ENCODE data around the gene MLST8.
A peak's percentile ranks its signal among the peaks of the same experiment; 100 is the strongest.
"Not testable (repeated sequence)": the region's sequence is repeated elsewhere in the genome, so short reads cannot be mapped to it uniquely, and the experiment has no call there.

The MLST8 gene

DNA sequence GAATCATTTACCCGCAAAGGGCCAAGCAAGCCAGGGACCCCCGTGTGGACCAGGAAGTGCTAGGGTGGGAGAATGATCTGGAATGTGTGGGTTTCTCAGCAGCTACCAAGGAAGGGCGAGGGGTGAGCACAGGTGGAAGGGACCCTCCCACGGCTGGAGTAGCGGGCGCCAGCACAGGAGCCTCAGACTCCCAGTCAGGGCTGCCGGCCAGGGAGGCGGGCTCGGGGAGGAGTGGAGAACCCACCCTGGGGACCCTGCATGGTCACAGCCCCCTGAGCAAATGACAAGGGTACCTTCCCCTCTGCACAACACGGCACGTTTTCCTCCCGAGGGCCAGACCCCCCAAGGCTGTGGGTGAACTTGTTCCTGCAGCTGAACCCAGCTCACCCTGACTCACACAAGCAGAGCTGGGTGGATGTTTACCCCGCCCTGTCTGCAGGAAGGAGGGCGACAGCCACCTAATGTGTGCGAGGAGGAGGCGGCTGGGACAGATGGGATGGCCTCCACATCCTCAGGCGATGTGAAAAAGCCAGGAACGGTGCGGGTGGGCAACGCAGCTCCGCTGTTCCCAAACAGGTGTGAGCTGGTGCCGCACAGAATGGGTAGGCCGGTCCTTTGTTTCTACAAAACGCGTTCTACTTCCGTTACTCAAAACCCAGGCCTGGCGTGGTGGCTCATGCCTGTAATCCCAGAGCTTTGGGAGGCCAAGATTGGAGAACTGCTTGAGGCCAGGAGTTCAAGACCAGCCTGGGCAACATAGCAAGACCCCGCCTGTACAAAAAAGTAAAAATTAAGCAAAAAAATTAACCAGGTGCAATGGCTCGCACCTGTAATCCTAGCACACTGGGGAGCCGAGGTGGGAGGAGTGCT is 39.9 kb downstream of the MLST8 start:
- DNase-seq (ENCODE audit: low read depth, low spot score) = no peak

DNA sequence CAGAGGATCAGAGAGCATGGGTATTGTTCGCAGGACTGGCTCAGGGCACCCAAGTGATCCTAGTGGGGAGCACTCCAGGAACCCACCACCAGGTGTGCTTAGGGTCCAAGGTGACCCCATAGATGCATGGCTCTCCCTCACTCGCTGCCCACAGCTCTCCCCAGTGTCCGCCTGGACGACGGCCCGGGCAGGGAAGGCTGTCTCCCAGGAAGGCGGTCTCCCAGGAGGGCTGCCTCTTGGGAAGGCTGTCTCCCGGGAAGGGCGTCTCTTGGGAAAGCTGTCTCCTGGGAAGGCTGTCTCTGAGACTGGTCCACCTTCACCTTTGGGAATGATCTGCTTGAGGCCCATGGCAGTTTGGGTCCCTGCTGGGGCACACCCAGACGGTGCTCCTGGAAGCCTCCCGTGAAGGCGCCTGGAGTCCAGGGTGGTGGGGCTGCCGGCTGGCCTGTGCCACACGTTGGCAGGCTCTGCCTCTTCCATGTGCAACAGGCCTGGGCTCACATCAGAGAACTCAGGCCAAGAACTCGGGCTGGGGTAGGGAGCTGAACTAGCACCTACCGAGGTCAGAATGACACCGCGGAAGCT is 41.1 kb downstream of the MLST8 start:
- DNase-seq (ENCODE audit: low read depth, low spot score) = no peak

DNA sequence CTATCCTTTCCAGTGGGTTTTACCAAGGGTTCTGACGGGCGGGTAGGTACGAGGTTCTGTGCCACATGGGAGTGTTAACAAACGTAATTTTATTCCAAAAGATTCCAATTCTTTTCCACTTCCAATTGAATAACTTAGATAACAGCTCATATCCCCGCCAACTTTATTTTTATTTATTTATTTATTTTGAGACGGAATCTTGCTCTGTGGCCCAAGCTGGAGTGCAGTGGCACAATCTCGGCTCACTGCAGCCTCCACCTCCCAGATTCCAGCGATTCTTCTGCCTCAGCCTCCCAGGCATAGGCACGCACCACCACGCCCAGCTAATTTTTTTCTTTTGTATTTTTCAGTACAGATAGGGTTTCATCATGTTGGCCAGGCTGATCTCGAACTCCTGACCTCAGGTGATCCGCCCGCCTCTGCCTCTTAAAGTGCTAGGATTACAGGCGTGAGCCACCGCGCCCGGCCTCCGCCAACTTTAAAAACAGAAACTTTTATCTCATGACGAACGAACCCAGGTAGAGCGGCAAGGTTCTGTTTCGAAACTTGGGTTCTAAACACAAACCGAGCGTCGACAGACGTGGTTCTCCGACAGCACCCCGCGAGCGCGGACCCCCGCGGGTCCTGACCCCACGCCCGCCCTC is 45.5 kb downstream of the MLST8 start:
- no peak for DNase-seq (ENCODE audit: low read depth, low spot score)

DNA sequence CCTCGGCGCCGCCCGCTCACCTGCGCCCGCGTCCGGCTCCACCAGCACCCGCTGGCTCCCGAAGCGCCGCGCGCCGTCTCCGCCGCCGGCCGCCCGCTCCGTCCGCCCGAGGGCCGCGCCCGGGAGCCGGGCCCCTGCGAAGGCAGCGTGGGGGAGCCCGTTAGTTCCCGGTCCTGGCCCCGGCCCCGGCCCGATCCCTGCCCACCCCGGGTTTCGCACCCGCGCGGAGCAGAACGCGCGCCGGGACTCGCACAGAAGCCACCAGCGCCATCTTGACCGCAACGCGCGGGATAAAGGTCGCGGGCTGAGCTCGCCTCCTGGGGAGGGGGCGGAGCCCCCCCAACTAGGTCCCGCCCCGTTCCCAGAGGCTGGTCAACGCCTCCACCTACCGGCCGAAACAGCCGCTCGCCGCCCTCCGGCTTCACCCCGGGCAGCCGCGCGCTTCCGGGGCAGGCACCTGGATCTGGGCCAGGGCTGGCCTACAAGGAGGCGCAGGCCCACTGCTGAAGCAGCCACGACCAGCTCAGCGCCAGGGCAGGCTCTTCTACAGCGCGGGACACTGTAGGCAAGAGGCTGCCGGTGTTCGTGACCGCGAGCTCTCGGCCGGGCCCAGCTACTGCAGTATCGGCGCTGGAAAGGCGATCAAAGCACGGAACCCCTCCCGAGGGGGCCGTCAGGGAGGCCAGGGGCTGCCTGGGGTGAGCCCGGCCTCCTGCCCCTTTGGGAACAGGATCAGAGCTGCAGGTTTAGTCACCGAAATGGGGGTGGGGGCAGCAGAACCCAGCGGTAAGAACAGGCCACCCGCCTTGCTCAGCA is 46.2 kb downstream of the MLST8 start, which contains the start of gene ECI1:
ECI1 (minus strand) TSS at position 292 of the 816 bp plus-strand sequence; CDS start at position 271, 21 bp downstream.
- peak; percentile 79 for DNase-seq (ENCODE audit: low read depth, low spot score)

DNA sequence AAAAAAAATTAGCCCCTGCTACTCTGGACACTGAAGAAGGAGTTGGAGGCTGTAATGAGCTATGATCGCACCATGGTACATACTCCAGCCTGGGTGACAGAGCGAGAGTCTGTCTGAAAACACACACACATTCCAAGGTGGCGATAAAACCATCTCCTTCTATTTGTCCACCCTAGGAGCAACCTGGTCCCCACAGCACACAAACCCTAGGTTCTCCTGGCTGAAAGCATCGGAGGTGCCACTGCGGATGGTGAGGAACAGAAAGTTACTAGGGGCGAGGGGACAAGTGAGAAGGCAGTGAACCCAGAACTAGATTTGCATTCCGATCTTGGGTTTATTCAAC is 47.5 kb downstream of the MLST8 start:
- no peak for DNase-seq (ENCODE audit: low read depth, low spot score)

DNA sequence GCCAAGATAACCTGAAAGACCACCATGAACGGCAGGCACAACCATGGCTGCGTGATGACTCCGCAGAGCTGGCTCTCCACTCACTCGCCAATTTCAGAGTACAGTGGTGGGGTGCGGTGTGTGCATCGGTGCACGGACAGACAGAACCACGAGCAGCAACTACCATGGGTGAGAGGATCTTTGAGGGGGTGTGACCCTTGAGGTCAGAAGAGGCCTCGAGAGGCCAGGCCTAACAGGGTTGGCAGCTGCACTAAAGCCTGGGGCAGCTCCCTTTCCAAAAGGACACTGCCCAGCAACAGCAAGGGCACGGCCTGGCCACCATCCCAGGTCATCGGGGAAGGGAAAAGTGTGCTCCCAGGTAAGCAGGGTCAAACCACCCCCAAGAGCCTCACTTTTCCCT is 48.0 kb downstream of the MLST8 start:
- no peak for DNase-seq (ENCODE audit: low read depth, low spot score)

DNA sequence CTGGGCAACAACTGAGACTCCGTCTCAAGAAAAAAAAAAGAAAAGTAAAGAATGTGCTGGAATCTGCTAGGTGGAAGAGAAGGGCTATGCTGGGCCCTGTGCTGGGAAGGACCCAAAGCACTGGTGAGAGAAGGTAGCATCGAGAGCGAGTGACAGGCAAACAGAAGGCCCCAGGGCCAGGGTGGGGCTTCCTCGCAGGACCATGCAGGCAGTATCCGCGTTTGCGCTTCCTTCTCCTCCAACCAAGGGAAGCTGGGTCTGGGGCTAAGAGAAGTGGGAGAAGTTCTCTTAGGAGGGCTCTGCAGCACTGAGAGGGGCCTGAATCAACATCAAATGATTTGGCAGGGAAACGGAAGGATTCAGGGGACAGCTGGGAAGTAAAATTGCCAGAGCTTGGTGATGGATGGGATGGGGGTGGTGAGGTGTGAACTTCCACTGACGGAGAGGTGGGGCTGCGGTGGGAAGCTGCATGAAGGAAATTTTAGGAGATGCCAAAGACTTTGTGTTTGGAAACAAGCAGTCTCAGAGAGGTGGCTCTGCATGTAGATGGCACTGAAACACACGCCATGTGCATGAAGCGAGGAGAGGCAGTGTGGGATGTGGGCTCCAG is 51.4 kb downstream of the MLST8 start:
- DNase-seq (ENCODE audit: low read depth, low spot score) = no peak

DNA sequence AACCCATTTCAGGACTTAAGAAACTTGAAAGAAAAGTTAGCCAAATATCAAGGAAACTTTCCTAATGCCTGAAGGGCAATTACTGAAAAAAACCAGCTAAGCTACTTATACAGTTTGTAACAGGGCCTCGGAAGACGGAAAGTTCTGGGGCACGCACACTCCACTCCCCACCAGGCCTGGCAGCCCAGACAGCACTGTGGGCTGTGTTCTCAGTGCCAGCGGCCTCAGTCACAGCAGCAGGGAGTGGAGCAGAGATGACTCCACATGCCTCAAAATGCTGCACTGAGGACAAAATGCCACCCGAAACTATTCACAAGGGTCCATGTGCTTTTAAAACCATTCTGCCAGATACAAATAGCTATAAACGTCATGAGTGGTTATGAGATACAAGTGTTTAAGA is 52.5 kb downstream of the MLST8 start:
- no peak for DNase-seq (ENCODE audit: low read depth, low spot score)

DNA sequence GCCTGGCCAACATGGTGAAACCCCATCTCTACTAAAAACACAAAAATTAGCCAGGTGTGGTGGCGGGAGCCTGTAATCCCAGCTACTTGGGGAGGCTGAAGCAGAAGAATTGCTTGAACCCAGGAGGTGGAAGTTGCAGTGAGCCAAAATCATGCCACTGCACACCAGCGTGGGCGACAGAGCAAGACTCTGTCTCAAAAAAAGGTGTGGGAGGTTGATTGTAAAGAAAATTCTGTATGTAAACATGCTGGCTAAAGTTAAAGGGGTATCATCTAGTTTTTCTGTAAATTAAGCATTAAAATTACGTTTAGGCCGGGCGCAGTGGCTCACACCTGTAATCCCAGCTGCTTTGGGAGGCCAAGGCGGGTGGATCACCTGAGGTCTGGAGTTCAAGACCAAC is 53.3 kb downstream of the MLST8 start:
- not testable (repeated sequence) for DNase-seq (ENCODE audit: low read depth, low spot score)
